Measurements from ENCODE around the gene RD3L.
"Not testable (repeated sequence)": the region's sequence is repeated elsewhere in the genome, so short reads cannot be mapped to it uniquely, and the experiment has no call there.

Gene RD3L

DNA sequence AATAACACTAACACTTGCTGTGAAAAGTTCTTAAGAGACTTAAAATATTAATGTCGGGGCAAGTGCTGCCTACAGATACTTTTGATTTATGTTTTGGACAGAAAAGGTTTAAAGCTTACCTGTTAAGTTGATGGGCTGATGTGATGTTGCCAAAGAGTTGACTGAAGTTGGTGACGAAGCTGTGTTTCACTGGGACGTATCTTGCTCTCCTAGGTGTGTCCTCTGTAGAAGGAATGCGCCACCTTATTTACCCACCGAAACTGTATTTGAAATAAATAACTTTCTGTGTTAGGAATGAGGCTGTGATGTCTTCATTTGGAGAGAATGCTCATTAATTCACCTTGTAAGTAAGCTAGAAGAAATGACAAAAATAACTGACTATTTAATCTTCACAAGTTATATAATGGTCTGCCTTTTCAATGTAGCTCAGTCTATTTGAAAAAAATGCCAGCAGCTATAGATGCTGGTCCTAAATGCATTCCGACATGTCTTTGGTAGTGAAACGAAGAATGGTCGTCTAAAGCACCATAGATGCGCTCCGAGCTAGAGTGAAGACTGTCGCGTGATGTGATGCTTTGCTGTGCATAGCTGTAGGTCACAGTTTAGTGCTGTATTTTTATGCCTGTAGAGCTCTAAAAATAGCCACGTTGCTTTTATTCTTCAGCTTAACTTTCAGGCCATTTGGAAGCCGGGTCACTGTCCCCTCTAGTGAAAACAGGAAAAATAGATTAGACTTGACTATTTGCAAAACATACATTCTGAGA, at the start of gene RD3L:
Gene RD3L, minus strand, starts transcription at position 557 of the 764 bp plus-strand sequence. CDS start 834 bp downstream, outside the sequence.
- no peak for DNase-seq (ENCODE audit: low spot score)

DNA sequence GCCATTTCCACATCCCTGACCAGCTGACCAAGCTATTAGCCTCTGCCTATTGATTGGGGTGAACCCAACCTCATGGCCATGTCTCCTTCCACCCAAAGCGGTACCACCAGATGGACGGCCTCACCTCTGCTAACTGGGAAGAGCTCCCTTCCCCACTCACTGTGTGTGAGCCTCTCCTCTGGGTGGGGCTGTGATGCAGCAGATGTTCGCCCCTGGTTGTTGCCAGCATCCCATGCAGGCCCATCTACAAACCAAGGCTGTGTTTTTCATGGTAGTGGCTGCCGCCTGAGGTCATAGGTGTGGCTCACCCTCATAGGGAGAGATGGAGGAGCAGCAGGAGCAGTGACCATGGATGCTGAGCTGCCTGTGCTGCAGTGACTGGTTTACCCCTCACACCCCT, 47.6 kb upstream of the RD3L start:
- DNase-seq (ENCODE audit: low spot score) = no peak

- no peak for DNase-seq (ENCODE audit: low spot score)
These were observed 46.7 kb upstream of the RD3L start for GRCh38 chr14:103989034-103989433.

- DNase-seq (ENCODE audit: low spot score) = no peak
These were observed 41.9 kb upstream of the RD3L start for GRCh38 chr14:103984196-103984595.

GRCh38 chr14:103980623-103981238, 38.4 kb upstream of the RD3L start:
- not testable (repeated sequence) for DNase-seq (ENCODE audit: low spot score)

GRCh38 chr14:103974575-103974974, 32.2 kb upstream of the RD3L start:
- no peak for DNase-seq (ENCODE audit: low spot score)

DNA sequence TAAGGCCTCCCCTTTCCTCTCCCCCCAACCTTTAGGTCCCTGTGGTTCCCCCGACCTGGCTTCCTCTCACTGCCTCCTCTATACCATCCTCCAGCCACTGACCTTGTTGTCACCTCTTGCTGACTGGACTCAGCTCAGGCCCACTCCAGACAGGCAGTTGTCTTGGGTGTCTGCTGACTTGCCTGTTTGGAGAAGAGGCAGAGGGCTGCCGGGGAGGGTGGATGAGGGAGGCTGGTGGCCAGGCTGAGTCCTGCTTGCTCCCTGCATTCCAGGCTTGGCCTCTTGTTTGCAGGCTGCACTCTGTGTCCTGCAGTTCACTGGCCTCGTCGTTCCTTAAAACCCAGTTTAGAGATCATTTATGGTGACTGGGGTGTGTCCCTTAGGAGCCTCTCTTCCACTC, 31.0 kb upstream of the RD3L start:
- DNase-seq (ENCODE audit: low spot score) = no peak

- no peak for DNase-seq (ENCODE audit: low spot score)
These were observed 27.6 kb upstream of the RD3L start for GRCh38 chr14:103969961-103970360.

GRCh38 chr14:103966631-103967030, 24.3 kb upstream of the RD3L start:
- no peak for DNase-seq (ENCODE audit: low spot score)

- DNase-seq (ENCODE audit: low spot score) = no peak
These were observed 19.7 kb upstream of the RD3L start for GRCh38 chr14:103961928-103962578.

DNA sequence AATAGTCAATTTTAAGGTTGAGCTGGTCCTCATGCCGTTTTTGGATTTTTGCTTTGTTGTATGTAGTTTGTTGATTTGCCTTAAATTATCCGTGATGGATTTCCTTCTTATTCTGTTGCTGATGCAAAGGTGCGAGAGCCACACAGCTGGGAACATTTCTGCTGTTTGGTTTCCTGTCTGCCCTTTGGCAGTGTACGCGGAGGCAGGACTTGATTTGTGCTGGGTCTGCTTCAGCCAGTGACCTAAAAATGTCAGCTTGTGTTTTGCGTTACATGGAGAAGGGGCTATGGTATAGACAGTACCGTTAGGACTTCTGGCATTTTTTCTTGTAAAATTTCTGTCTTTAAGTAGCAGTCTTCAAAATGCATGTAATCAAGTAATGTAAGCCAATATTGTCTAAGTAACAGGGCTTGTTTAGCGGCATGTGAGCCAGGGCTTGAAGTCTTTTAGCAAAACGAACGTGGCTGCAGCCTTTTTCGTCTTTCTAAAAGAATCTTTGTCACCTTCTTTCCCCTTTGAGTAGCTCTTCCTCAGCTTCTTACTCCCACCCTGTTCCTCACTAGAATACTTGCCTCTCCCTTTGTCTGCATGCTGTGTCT, 18.2 kb upstream of the RD3L start:
- DNase-seq (ENCODE audit: low spot score) = no peak

GRCh38 chr14:103949131-103949790, 6.9 kb upstream of the RD3L start:
- DNase-seq (ENCODE audit: low spot score) = no peak

GRCh38 chr14:103948442-103948841, 6.1 kb upstream of the RD3L start:
- DNase-seq (ENCODE audit: low spot score) = no peak

GRCh38 chr14:103946975-103947374, 4.6 kb upstream of the RD3L start:
- DNase-seq (ENCODE audit: low spot score) = no peak

DNA sequence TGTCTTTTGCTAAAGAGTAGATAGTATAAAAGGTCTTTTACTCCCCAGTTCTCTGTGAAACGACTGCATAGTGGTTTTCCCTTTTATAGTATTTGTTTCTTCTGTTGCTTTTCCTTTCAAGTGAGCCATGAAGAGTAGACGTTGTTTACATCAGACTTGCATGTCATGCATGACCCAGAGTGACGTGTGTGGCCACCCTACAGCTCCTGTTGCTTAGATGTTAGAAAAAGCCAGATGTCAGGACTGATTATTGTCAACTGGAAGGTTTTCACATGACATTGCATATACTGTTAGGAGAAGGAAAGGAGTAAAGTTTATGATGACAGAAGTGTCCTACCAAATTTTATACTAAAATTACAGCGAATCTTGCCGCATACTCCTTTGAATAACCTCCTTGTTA, 1.3 kb upstream of the RD3L start:
- DNase-seq (ENCODE audit: low spot score) = no peak

DNA sequence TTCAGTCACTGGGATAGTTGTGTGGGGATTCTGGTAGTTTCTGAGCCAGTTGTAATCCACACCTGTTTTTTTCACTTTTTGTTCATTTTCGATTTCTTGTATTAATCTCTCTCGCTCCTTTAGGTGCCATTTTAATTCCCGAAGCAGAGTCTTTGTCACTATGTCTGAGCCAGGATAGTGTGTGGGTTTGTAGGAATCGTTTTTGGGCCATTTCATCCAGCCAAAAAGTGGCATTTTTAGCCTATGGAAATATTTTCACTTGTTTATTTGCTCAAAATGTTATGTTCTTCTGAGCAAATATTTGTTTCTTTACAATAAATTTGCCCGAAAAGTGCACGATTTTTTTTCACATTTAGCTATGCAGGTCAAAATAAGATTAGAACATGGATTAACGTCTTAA, 867 bp downstream of the RD3L start:
- no peak for DNase-seq (ENCODE audit: low spot score)

- DNase-seq (ENCODE audit: low spot score) = no peak
These were observed 7.2 kb downstream of the RD3L start for GRCh38 chr14:103935102-103935501.

DNA sequence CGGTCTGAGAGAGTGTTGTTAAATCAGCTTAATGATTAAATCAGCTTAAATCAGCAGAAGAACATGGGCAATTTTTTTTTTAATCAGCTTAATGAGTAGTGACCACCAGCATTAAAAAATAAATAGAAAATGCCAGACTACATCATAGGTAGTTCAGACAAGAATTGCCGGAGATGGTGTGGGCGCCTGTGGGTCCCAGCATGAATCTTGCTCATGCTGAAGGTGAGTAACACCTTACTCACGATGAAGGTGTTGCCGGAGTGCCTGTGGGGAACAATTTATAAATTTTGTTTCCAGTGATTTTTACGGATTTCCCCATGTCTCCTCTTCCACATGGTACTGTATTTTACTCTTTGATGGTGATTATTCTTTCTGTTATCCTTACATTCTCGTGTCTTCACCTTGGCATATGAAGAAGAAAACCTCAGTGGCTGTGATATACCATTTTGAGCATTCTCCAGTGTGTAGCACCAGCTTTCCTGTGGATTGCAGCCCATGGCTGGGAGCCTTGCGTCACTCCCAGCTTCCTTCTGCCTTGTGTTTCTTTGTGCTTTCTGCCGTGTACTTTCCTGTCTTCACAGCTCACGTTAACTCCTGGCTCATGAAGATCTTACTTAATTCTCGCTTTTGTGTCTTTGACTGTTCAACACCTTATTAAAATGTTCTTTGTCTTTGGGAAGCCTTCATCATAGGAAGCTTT, 9.4 kb downstream of the RD3L start:
- DNase-seq (ENCODE audit: low spot score) = no peak

- no peak for DNase-seq (ENCODE audit: low spot score)
These were observed 10.9 kb downstream of the RD3L start for GRCh38 chr14:103931422-103931821.

DNA sequence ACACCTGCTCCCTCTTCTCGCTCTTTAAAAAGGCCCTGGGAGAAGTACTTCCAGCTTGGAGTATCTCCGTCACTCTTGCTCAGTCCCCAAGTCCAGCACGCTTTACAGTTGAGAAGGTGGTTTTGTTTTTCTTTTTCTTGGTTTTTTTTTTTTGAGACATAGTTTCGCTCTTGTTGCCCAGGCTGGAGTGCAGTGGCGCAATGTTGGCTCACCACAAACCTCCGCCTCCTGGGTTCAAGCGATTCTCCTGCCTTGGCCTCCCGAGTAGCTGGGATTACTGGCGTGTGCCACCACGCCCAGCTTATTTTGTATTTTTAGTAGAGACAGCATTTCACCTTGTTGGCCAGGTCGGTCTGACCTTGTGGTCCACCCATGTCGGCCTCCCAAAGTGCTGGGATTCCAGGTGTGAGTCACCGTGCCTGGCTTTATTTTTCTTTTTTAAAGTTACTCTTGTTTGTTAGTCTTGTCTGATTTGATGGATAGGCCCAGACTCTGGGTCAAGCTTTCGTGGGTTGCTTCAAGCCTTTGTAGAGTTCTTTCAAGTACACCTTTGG, 12.2 kb downstream of the RD3L start:
- no peak for DNase-seq (ENCODE audit: low spot score)

All from iPS-NIHi11 (cell line).